GM12878 (cell line): ENCODE results near the gene DNASE2B. TPM values are rescaled to one million over a fixed set of nuclear protein-coding genes. Genes with fewer than 3 reads are reported as not detected.

Experiments
- ATAC-seq: fragments of 200-7000 bp; cut with Tn5 transposase; 3 replicates; pipeline ENCODE4 v1.9.1; 2020; ENCODE audit warnings: mild to moderate bottlenecking, moderate library complexity
- BruUV-seq: library from RNA; stranded (reverse); fragments of 400-500 nt; replicated peaks from 2 replicates; lab custom pipeline; 2021; lab: Mats Ljungman, UMichigan
- CTCF ChIA-PET: fragments of 300-600 bp; sonication (Branson Sonifier 250); formaldehyde crosslinking; extraction: SDS; loops from one replicate; lab custom pipeline; 2021; ENCODE audit warnings: inconsistent platforms; lab: Yijun Ruan, JAX
- POLR2A ChIA-PET: fragments of 350-600 bp; formaldehyde crosslinking; extraction: SDS; loops from one replicate; lab custom pipeline; 2021; ENCODE audit warnings: inconsistent platforms; lab: Charles Lee
- RAD21 ChIA-PET: fragments of 300-600 bp; sonication (Branson Sonifier 250); formaldehyde crosslinking; loops from one replicate; lab custom pipeline; 2023; ENCODE audit warnings: antibody characterized with exemption; ENCODE audit not compliant: unreplicated experiment; lab: Charles Lee
- SMC1A ChIA-PET: fragments of 300-600 bp; sonication (Branson Sonifier 250); formaldehyde crosslinking; loops from one replicate; lab custom pipeline; 2023; ENCODE audit not compliant: unreplicated experiment, uncharacterized antibody; lab: Charles Lee
- DNase-seq: peaks from one replicate; pipeline ENCODE4 v3.0.0-alpha.2; 2011; ENCODE audit warnings: low read depth, low spot score
- FAIRE-seq: peaks from 3 replicates; lab custom pipeline; 2011; peaks lifted over from hg19 to GRCh38; lab: Jason Lieb, UNC
- H2AFZ ChIP-seq: 2 replicates; pipeline ENCODE4 v1.6.0; 2011; ENCODE audit warnings: low read depth, low read length, control low read depth; ENCODE audit not compliant: control insufficient read depth
- H3K27ac ChIP-seq: 2 replicates; pipeline ENCODE4 v1.5.1; 2011; ENCODE audit warnings: control low read depth; ENCODE audit not compliant: control insufficient read depth, insufficient read depth
- H3K27me3 ChIP-seq, 2 experiments: replicated peaks in 1 of 2; 2 replicates each; pipeline versions ENCODE4 v1.6.0 to v1.6.1; 2011; ENCODE audit warnings: low read length in 1 of 2; ENCODE audit not compliant: control insufficient read depth in 2 of 2, insufficient read depth in 2 of 2
- H3K36me3 ChIP-seq, 2 experiments: 2 replicates each; pipeline ENCODE4 v1.5.1; 2011; ENCODE audit warnings: low read length in 1 of 2; ENCODE audit not compliant: control insufficient read depth in 2 of 2, insufficient read depth in 2 of 2
- H3K4me1 ChIP-seq: 2 replicates; pipeline ENCODE4 v1.6.1; 2011; ENCODE audit warnings: mild to moderate bottlenecking, low read length, moderate library complexity, mixed read lengths; ENCODE audit not compliant: control insufficient read depth, insufficient read depth
- H3K4me2 ChIP-seq: 2 replicates; pipeline ENCODE4 v1.6.0; 2011; ENCODE audit warnings: control low read depth; ENCODE audit not compliant: control insufficient read depth, insufficient read depth
- H3K4me3 ChIP-seq: fragments of 200-600 bp; sonication (generic); 2 replicates; pipeline ENCODE4 v1.5.1; 2016
- H3K79me2 ChIP-seq: 2 replicates; pipeline ENCODE4 v1.6.0; 2011; ENCODE audit warnings: low read length; ENCODE audit not compliant: control insufficient read depth, insufficient read depth
- H3K9ac ChIP-seq: 2 replicates; pipeline ENCODE4 v1.8.0; 2011; ENCODE audit warnings: low read length, control low read depth, mixed read lengths; ENCODE audit not compliant: control insufficient read depth, insufficient read depth
- H3K9me3 ChIP-seq: replicated peaks from 3 replicates; pipeline ENCODE4 v1.5.1; 2011; ENCODE audit warnings: mild to moderate bottlenecking, low read length; ENCODE audit not compliant: control insufficient read depth, insufficient read depth
- H4K20me1 ChIP-seq: 2 replicates; pipeline ENCODE4 v1.6.0; 2011; ENCODE audit not compliant: control insufficient read depth, insufficient read depth
- E2F8 ChIP-seq: fragments of 450-650 bp; IDR thresholded peaks from 2 replicates; pipeline ENCODE4 v1.6.1; 2018; ENCODE audit warnings: mild to moderate bottlenecking, low read depth, moderate library complexity; ENCODE audit not compliant: partially characterized antibody
- E4F1 ChIP-seq: fragments of 450-650 bp; IDR thresholded peaks from 2 replicates; pipeline ENCODE4 v1.6.1; 2018; ENCODE audit warnings: borderline replicate concordance, mild to moderate bottlenecking; ENCODE audit not compliant: partially characterized antibody
- HDAC2 ChIP-seq: fragments of 200-600 bp; sonication (generic); IDR thresholded peaks from 2 replicates; pipeline ENCODE4 v1.6.1; 2017
- NR2C1 ChIP-seq: fragments of 450-650 bp; IDR thresholded peaks from 2 replicates; pipeline ENCODE4 v1.6.1; 2017; ENCODE audit warnings: antibody characterized with exemption, mild to moderate bottlenecking, moderate library complexity
- NR2F1 ChIP-seq: fragments of 450-650 bp; conservative IDR thresholded peaks from 2 replicates; pipeline ENCODE4 v1.6.1; 2017; ENCODE audit warnings: mild to moderate bottlenecking
- POLR2AphosphoS2 ChIP-seq: IDR thresholded peaks from 2 replicates; pipeline ENCODE4 v1.6.1; 2011; ENCODE audit warnings: low read depth, mild to moderate bottlenecking, low read length, improper control_type of control experiment, moderate library complexity
- POU2F2 ChIP-seq: IDR thresholded peaks from 3 replicates; pipeline ENCODE4 v1.6.1; 2011; ENCODE audit warnings: low read depth, mild to moderate bottlenecking, low read length, borderline replicate concordance
- RBBP5 ChIP-seq: fragments of 200-600 bp; sonication (generic); conservative IDR thresholded peaks from 2 replicates; pipeline ENCODE4 v1.6.1; 2016
- SMAD5 ChIP-seq: IDR thresholded peaks from 2 replicates; pipeline ENCODE4 v1.6.1; 2016; ENCODE audit warnings: antibody characterized with exemption, low read depth
- SMARCA5 ChIP-seq: fragments of 450-650 bp; IDR thresholded peaks from 2 replicates; pipeline ENCODE4 v1.6.1; 2017; ENCODE audit warnings: mild to moderate bottlenecking
- SREBF1 ChIP-seq: IDR thresholded peaks from 2 replicates; pipeline ENCODE4 v1.6.1; 2012; ENCODE audit warnings: mild to moderate bottlenecking, low read length
- WGBS: methylation state at CpG from one replicate; pipeline ENCODE4 v1.1.6; 2016; ENCODE audit warnings: low lambda C conversion rate; ENCODE audit not compliant: insufficient replicate concordance, insufficient coverage; ENCODE audit errors: missing lambda C conversion rate; 5-methylcytosine and 5-hydroxymethylcytosine counted together
- in situ Hi-C: fragments of 300-500 bp; cut with MboI; formaldehyde crosslinking; loops from 9 replicates; pipeline ENCODE4 v1.14.3; 2018; ENCODE audit warnings: mixed read lengths
- intact Hi-C: fragments of 100-400 bp; cut with micrococcal nuclease; formaldehyde crosslinking; loops from one replicate; pipeline ENCODE4 v1.14.2; 2022; ENCODE audit not compliant: unreplicated experiment
- polyA plus RNA-seq, 11 experiments: library from polyadenylated mRNA; depleted of rRNA in 4 of 11; unstranded in 6 of 11; stranded (reverse) in 5 of 11; fragments of >200 nt; fragmentation: Nextera tagmentation in 4 of 11; fragmentation: Illumina TruSeq in 1 of 11; extraction: Ambion mirVana in 4 of 11; extraction: Trizol in 1 of 11; gene quantifications; 1 replicate in 1 of 11; 2 replicates in 10 of 11; pipeline versions ENCODE4 v1.2.1 to v1.2.3, GENCODE V29; 2011 to 2016; ENCODE audit warnings: inconsistent platforms in 2 of 11, missing spikeins in 2 of 11, low read depth in 1 of 11
- total RNA-seq, 4 experiments: library from RNA; depleted of rRNA in 3 of 4; stranded (reverse); fragments of >200 nt in 3 of 4; fragmentation: Illumina TruSeq in 1 of 4; extraction: Trizol in 1 of 4; gene quantifications; 2 replicates each; pipeline versions ENCODE4 v1.2.1 to v1.2.3, GENCODE V29; 2013 to 2021

DNASE2B gene
- total and polyA plus RNA-seq, 10 of the 15 experiments (the other 5 are each of a cell fraction or from before 2014, with no cell fraction given): not detected

- intact Hi-C loops: no loop called here
- no peak for DNase-seq
- BruUV-seq: no TSS peak
- ATAC-seq: no peak
- Histone ChIP-seq H3K4me1 (no peaks in the 10 kb centered on the region), H2AFZ (no peak overlapping the region), H3K27me3 (no peaks in the 10 kb centered on the region; a peak in 1 of 4 replicates), H4K20me1 (no peaks in the 10 kb centered on the region), H3K4me3 (no peak overlapping the region), H3K4me2 (no peak overlapping the region), H3K9ac (no peak overlapping the region), H3K9me3 (no peaks in the 10 kb centered on the region), H3K36me3 (no peaks in the 10 kb centered on the region), H3K27ac (no peak overlapping the region), H3K79me2 (no peaks in the 10 kb centered on the region)
- ChIA-PET CTCF (interaction anchor here (1.1 to 1.5 kb wide), 2 partner anchors 21 to 73 kb away, joined by 3 read pairs; no protein-coding TSS in a partner anchor), POLR2A (no interaction called here), SMC1A (no interaction called here), RAD21 (no interaction called here)
- no peak for TF ChIP-seq POU2F2
- TF ChIP-seq SMAD5: no peak
- TF ChIP-seq E4F1: no peak
- TF ChIP-seq RBBP5: no peak
- no peak for TF ChIP-seq POLR2AphosphoS2
- no peak for TF ChIP-seq SREBF1
- no peak for TF ChIP-seq NR2C1
- TF ChIP-seq E2F8: no peak
- no peak for TF ChIP-seq SMARCA5
- TF ChIP-seq NR2F1: no peak
- no peak for TF ChIP-seq HDAC2
- in situ Hi-C loops: no loop called here
- no peak for FAIRE-seq
- 0% methylated on average over 1 of the region's 1 CpG for WGBS
Measured at GRCh38 chr1:84360316-84360715, 38.0 kb upstream of the DNASE2B start.
